ENCODE results near the gene ATP5F1C. TPM values are rescaled to one million over a fixed set of nuclear protein-coding genes. Genes with fewer than 3 reads are reported as not detected.

ATP5F1C gene
- total and polyA plus RNA-seq, 8 donors: 93.6 to 648 (median 412) TPM

DNA sequence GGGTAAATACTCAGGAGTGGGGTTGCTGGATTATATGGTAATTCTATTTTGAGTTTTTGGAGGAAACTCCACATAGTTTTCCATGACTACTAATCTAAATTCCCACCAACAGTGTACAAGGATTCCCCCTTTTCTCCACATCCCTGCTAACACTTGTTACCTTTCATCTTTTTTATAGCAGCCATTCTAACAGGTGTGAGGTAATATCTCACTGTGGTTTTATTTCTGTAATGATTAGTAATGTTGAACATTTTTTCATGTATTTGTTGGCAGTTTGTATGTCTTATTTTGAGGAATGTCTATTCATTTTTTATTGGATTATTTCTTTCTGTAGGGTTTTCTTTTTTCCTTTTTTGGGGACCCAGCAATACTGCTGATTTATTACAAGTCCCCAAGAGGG lies 45.2 kb downstream of the ATP5F1C start:
- Histone ChIP-seq H3K36me3 (peaks cover 0 to 18% (median 7%) of the 10 kb centered on the region in 4 donors), H3K4me3 (no peak overlapping the region), H3K4me1 (peaks cover 0 to 8% (median 3%) of the 10 kb centered on the region in 4 donors), H3K27ac (no peak overlapping the region), H3K9me3 (no peaks in the 10 kb centered on the region), H3K27me3 (no peaks in the 10 kb centered on the region)
- DNase-seq: no peak
- intact Hi-C loops (cut with DNase I; ENCODE audit: low total_unique reads): no loop called here
- TF ChIP-seq POLR2AphosphoS5 (IDR thresholded peaks at IDR 0.05) (no peak), EP300 (IDR thresholded peaks at IDR 0.05) (no peak), POLR2A (IDR thresholded peaks at IDR 0.05) (no peak)
- TF ChIP-seq, protein P1, sequence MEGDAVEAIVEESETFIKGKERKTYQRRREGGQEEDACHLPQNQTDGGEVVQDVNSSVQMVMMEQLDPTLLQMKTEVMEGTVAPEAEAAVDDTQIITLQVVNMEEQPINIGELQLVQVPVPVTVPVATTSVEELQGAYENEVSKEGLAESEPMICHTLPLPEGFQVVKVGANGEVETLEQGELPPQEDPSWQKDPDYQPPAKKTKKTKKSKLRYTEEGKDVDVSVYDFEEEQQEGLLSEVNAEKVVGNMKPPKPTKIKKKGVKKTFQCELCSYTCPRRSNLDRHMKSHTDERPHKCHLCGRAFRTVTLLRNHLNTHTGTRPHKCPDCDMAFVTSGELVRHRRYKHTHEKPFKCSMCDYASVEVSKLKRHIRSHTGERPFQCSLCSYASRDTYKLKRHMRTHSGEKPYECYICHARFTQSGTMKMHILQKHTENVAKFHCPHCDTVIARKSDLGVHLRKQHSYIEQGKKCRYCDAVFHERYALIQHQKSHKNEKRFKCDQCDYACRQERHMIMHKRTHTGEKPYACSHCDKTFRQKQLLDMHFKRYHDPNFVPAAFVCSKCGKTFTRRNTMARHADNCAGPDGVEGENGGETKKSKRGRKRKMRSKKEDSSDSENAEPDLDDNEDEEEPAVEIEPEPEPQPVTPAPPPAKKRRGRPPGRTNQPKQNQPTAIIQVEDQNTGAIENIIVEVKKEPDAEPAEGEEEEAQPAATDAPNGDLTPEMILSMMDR (IDR thresholded peaks at IDR 0.05): no peak

DNA sequence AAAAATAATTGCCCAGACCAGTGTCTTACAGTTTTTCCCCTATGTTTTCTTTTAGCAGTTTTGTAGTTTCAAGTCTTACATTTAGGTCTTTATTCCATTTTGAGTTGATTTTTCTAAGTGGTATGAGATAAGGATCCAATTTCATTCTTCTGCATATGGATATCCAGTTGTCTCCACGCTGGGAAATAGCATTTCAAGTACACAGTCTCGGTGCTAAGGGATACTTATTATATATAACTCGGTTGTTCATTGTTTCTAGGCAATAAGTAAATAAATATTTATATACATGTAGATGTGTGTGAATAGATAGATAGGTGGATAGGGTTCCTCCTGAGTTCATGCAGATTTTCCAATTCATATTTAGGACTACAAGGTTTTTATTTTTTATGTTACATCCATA lies 46.3 kb downstream of the ATP5F1C start:
- intact Hi-C loops (cut with DNase I; ENCODE audit: low total_unique reads): no loop called here
- no peaks in the 10 kb centered on the region for H3K9me3 ChIP-seq
- no peak for DNase-seq
- no peaks in the 10 kb centered on the region for H3K27me3 ChIP-seq
- TF ChIP-seq, protein P1 (IDR thresholded peaks at IDR 0.05): no peak
- no peak for TF ChIP-seq POLR2A (IDR thresholded peaks at IDR 0.05)
- no peak for TF ChIP-seq POLR2AphosphoS5 (IDR thresholded peaks at IDR 0.05)
- no peak overlapping the region for H3K4me3 ChIP-seq
- H3K4me1 ChIP-seq: peaks cover 0 to 8% (median 3%) of the 10 kb centered on the region in 4 donors
- 80 to 92% (median 85%) methylated on average over 3 of the region's 3 CpGs for WGBS, 5 donors
- H3K36me3 ChIP-seq: peaks cover 0 to 18% (median 7%) of the 10 kb centered on the region in 4 donors
- H3K27ac ChIP-seq: no peak overlapping the region

GRCh38 chr10:7836571-7836970 lies 48.6 kb downstream of the ATP5F1C start:
- intact Hi-C loops (cut with DNase I; ENCODE audit: low total_unique reads): no loop called here
- 94 to 96% (median 96%) methylated on average over 2 of the region's 2 CpGs for WGBS, 5 donors
- no peak for DNase-seq
- peaks cover 0 to 29% (median 14%) of the 10 kb centered on the region in 4 donors for H3K36me3 ChIP-seq
- no peaks in the 10 kb centered on the region for H3K4me1 ChIP-seq
- TF ChIP-seq EP300 (IDR thresholded peaks at IDR 0.05): no peak
- TF ChIP-seq POLR2AphosphoS5 (IDR thresholded peaks at IDR 0.05): no peak
- TF ChIP-seq, protein P1 (IDR thresholded peaks at IDR 0.05): no peak
- no peak for TF ChIP-seq POLR2A (IDR thresholded peaks at IDR 0.05)
- H3K27ac ChIP-seq: no peak overlapping the region
- no peaks in the 10 kb centered on the region for H3K27me3 ChIP-seq
- no peak overlapping the region for H3K4me3 ChIP-seq
- no peaks in the 10 kb centered on the region for H3K9me3 ChIP-seq

GRCh38 chr10:7846591-7846990 lies 58.6 kb downstream of the ATP5F1C start:
- no peaks in the 10 kb centered on the region for H3K36me3 ChIP-seq
- DNase-seq: no peak
- H3K4me3 ChIP-seq: no peak overlapping the region
- peaks cover 2 to 8% (median 7%) of the 10 kb centered on the region in 4 donors for H3K4me1 ChIP-seq
- TF ChIP-seq POLR2A (IDR thresholded peaks at IDR 0.05) (no peak), POLR2AphosphoS5 (IDR thresholded peaks at IDR 0.05) (no peak), EP300 (IDR thresholded peaks at IDR 0.05) (no peak)
- TF ChIP-seq, protein P1 (IDR thresholded peaks at IDR 0.05): no peak
- WGBS, 5 donors: 84 to 94% (median 91%) methylated on average over 1 of the region's 1 CpG
- no peak overlapping the region for H3K27ac ChIP-seq
- no peaks in the 10 kb centered on the region for H3K9me3 ChIP-seq
- no peaks in the 10 kb centered on the region for H3K27me3 ChIP-seq
- intact Hi-C loops (cut with DNase I; ENCODE audit: low total_unique reads): no loop called here
